ENCODE data around the gene CPVL. TPM values are rescaled to one million over a fixed set of nuclear protein-coding genes. Genes with fewer than 3 reads are reported as not detected.

Gene CPVL
- total RNA-seq, 4 donors from 2014 or later: 8.1 to 17.1 (median 10.1) TPM

GRCh38 chr7:28955718-28956607, 190.4 kb downstream of the CPVL start:
- Histone ChIP-seq H3K9me3 (no peaks in the 10 kb centered on the region), H3K4me1 (peaks cover 45% of the 10 kb centered on the region), H3K4me3 (peak overlapping the region; percentile 57), H3K27me3 (peaks cover 13% of the 10 kb centered on the region), H3K36me3 (no peaks in the 10 kb centered on the region), H3K27ac (peak overlapping the region; percentile 10)
- 2% methylated on average over 10 of the region's 104 CpGs for WGBS
- peak; percentile 85 to 89 for DNase-seq (ENCODE audit: low spot score in 2 of 2)
- TF ChIP-seq CTCF (IDR thresholded peaks at IDR 0.05) (peak; percentile 14 to 76), POLR2A (IDR thresholded peaks at IDR 0.05) (no peak)

- H3K9me3 ChIP-seq: no peaks in the 10 kb centered on the region
- peak overlapping the region; percentile 57 for H3K4me3 ChIP-seq
- H3K27me3 ChIP-seq: peaks cover 13% of the 10 kb centered on the region
- peak overlapping the region; percentile 10 for H3K27ac ChIP-seq
- no peaks in the 10 kb centered on the region for H3K36me3 ChIP-seq
- DNase-seq (ENCODE audit: low spot score in 2 of 2): no peak
- TF ChIP-seq EP300 (IDR thresholded peaks at IDR 0.05) (no peak), POLR2A (IDR thresholded peaks at IDR 0.05) (no peak), CTCF (IDR thresholded peaks at IDR 0.05) (no peak), POLR2AphosphoS5 (IDR thresholded peaks at IDR 0.05) (no peak)
- peaks cover 45% of the 10 kb centered on the region for H3K4me1 ChIP-seq
- WGBS: 58% methylated on average over 3 of the region's 22 CpGs
Observed at GRCh38 chr7:28955356-28955717, 191.0 kb downstream of the CPVL start.

DNA sequence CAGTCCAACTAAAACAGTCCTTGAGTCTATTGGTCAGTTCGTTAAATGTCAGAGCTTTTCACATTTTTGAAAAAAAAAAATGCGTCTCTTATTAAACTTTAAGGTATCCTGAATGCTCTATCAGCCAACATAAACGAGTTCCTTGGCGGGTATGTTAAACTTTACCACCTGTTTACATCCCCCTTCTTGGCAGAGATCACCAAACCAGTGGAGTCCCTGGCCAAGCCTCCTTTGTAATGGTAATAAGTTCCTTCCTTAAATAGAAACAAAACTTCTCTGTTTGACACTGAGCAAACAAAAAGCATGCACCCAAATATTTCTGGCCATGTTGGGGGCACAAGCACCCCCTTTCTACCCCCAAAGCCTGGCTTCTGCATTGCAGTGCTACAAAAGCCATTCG, 191.4 kb downstream of the CPVL start:
- Histone ChIP-seq H3K27me3 (peaks cover 13% of the 10 kb centered on the region), H3K4me1 (peaks cover 45% of the 10 kb centered on the region), H3K4me3 (no peak overlapping the region), H3K27ac (no peak overlapping the region), H3K36me3 (no peaks in the 10 kb centered on the region), H3K9me3 (no peaks in the 10 kb centered on the region)
- TF ChIP-seq CTCF (IDR thresholded peaks at IDR 0.05) (no peak), EP300 (IDR thresholded peaks at IDR 0.05) (no peak)
- no peak for DNase-seq (ENCODE audit: low spot score in 2 of 2)
- WGBS: 67% methylated on average over 5 of the region's 5 CpGs

DNA sequence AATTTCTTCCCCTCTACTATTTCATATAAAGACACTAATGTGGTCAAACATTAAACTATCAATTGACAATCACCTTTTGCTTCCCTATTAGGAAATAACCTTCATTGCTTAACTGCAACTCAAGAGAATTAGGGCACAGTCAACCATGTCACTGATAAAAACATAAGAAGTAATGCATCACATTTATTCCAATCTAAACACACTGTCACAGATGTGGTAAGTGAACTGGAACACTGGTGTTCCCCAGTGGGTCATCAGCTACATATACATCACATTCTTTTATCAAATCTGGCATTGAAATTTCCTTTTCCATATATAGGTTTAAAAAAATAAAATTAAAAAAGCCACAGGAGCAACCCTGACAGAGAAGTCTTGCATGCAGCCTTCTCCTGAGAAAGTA, 191.9 kb downstream of the CPVL start:
- no peak for TF ChIP-seq POLR2AphosphoS5 (IDR thresholded peaks at IDR 0.05)
- TF ChIP-seq EP300 (IDR thresholded peaks at IDR 0.05): no peak
- TF ChIP-seq CTCF (IDR thresholded peaks at IDR 0.05): no peak
- no peak for TF ChIP-seq POLR2A (IDR thresholded peaks at IDR 0.05)
- peaks cover 45% of the 10 kb centered on the region for H3K4me1 ChIP-seq
- no peak overlapping the region for H3K4me3 ChIP-seq
- H3K27me3 ChIP-seq: peaks cover 13% of the 10 kb centered on the region
- H3K36me3 ChIP-seq: no peaks in the 10 kb centered on the region
- no peak for DNase-seq (ENCODE audit: low spot score in 2 of 2)
- no peak overlapping the region for H3K27ac ChIP-seq
- no peaks in the 10 kb centered on the region for H3K9me3 ChIP-seq

DNA sequence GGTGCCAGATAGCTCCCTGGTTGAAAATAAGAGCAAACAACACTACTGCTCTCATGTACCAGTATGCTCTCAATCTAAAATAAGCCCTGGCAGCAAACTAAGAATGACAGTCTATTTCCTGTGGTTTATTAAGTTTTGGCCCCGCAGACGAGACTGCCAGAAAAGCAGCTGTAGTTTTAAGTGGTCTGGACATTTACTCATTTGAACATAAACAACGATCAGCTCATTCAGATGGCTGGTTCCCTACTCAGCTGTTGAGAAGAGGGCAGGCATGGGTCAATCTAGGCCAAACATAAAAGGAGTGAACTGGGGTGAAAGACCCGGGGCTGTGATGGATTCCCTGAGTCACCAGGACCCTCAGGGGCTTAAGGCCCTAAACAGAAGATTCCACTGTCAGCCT, 192.7 kb downstream of the CPVL start:
- 42% methylated on average over 4 of the region's 4 CpGs for WGBS
- TF ChIP-seq POLR2A (IDR thresholded peaks at IDR 0.05): no peak
- no peak for TF ChIP-seq CTCF (IDR thresholded peaks at IDR 0.05)
- no peak for TF ChIP-seq EP300 (IDR thresholded peaks at IDR 0.05)
- no peak for TF ChIP-seq POLR2AphosphoS5 (IDR thresholded peaks at IDR 0.05)
- peaks cover 13% of the 10 kb centered on the region for H3K27me3 ChIP-seq
- peaks cover 40% of the 10 kb centered on the region for H3K4me1 ChIP-seq
- H3K27ac ChIP-seq: no peak overlapping the region
- no peak for DNase-seq (ENCODE audit: low spot score in 2 of 2)
- no peaks in the 10 kb centered on the region for H3K36me3 ChIP-seq
- no peaks in the 10 kb centered on the region for H3K9me3 ChIP-seq
- no peak overlapping the region for H3K4me3 ChIP-seq

Other genes starting within 250 kb of the CPVL start
- gene TRIL, start 188.2 kb downstream of the CPVL start, total RNA-seq: 1 to 10 TPM; 1.4 to 6.0 (median 2.9) TPM
- gene CHN2, start 48.2 kb upstream of the CPVL start, total RNA-seq: 1 to 10 TPM; 3.3 to 9.6 (median 6.2) TPM

All from suprapubic skin (tissue), 4 donors.